ENCODE results near the gene PDGFB.

PDGFB gene

GRCh38 chr22:39238966-39239505 is 5.7 kb downstream of the PDGFB start:
- no peak for DNase-seq

- DNase-seq, result no peak
Observed at GRCh38 chr22:39238561-39238960, 6.2 kb downstream of the PDGFB start.

GRCh38 chr22:39238101-39238466 is 6.7 kb downstream of the PDGFB start:
- no peak for DNase-seq

- peak; percentile 56 for DNase-seq
Observed at GRCh38 chr22:39237318-39238100, 7.3 kb downstream of the PDGFB start.

- peak; percentile 83 for DNase-seq
Observed at GRCh38 chr22:39236321-39237317, 8.2 kb downstream of the PDGFB start.

GRCh38 chr22:39234867-39235687 is 9.7 kb downstream of the PDGFB start:
- DNase-seq, result peak; percentile 76

- DNase-seq, result no peak
Observed at GRCh38 chr22:39234472-39234787, 10.4 kb downstream of the PDGFB start.

- no peak for DNase-seq
Observed at GRCh38 chr22:39233710-39234471, 10.9 kb downstream of the PDGFB start.

- no peak for DNase-seq
Observed at GRCh38 chr22:39232806-39233709, 11.7 kb downstream of the PDGFB start.

GRCh38 chr22:39232246-39232645 is 12.5 kb downstream of the PDGFB start:
- DNase-seq, result no peak

- DNase-seq, result no peak
Observed at GRCh38 chr22:39231197-39231950, 13.4 kb downstream of the PDGFB start.

- DNase-seq, result no peak
Observed at GRCh38 chr22:39230261-39231196, 14.3 kb downstream of the PDGFB start.

- DNase-seq, result no peak
Observed at GRCh38 chr22:39229688-39230260, 15.0 kb downstream of the PDGFB start.

- no peak for DNase-seq
Observed at GRCh38 chr22:39229075-39229474, 15.7 kb downstream of the PDGFB start.

- DNase-seq, result no peak
Observed at GRCh38 chr22:39227542-39228272, 17.1 kb downstream of the PDGFB start.

GRCh38 chr22:39226353-39226752 is 18.4 kb downstream of the PDGFB start:
- DNase-seq, result no peak

GRCh38 chr22:39225591-39225990 is 19.2 kb downstream of the PDGFB start:
- no peak for DNase-seq

GRCh38 chr22:39224550-39224949 is 20.2 kb downstream of the PDGFB start:
- no peak for DNase-seq

Measured in NCI-H345 (cell line).